ENCODE measurements around the gene FBLN2. TPM values are rescaled to one million over a fixed set of nuclear protein-coding genes. Genes with fewer than 3 reads are reported as not detected.

FBLN2 gene
- total and polyA plus RNA-seq, 4 donors, result 4.3 to 43.4 (median 21.1) TPM

DNA sequence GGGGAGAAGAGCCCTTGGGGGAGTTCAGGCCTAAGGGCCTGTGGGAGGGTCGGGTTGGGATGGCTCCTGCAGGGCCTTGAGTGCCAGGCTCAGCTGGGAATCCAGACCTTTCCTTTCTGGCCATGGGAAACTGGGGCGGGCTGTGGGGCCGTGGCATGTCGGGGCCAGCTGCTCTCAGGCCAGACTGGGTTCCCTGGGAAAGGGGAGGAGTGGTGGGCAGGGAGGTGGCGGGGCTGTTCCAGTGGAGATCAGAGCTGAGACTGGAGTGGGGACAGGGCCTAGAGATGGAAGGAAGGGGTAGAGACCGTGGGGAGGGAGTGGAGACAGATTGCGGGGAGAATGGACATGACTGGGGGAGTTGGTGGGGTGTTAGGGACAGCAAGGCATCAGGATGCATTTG is 20.3 kb downstream of the FBLN2 start:
- no peak overlapping the region for H3K4me3 ChIP-seq
- TF ChIP-seq, protein P1, sequence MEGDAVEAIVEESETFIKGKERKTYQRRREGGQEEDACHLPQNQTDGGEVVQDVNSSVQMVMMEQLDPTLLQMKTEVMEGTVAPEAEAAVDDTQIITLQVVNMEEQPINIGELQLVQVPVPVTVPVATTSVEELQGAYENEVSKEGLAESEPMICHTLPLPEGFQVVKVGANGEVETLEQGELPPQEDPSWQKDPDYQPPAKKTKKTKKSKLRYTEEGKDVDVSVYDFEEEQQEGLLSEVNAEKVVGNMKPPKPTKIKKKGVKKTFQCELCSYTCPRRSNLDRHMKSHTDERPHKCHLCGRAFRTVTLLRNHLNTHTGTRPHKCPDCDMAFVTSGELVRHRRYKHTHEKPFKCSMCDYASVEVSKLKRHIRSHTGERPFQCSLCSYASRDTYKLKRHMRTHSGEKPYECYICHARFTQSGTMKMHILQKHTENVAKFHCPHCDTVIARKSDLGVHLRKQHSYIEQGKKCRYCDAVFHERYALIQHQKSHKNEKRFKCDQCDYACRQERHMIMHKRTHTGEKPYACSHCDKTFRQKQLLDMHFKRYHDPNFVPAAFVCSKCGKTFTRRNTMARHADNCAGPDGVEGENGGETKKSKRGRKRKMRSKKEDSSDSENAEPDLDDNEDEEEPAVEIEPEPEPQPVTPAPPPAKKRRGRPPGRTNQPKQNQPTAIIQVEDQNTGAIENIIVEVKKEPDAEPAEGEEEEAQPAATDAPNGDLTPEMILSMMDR (IDR thresholded peaks at IDR 0.05; ENCODE audit: control extremely low read depth, extremely low read depth), result no peak
- no peaks in the 10 kb centered on the region for H3K9me3 ChIP-seq (ENCODE audit: control insufficient read depth in 4 of 4, insufficient read depth in 3 of 4, low read length in 3 of 4)
- H3K36me3 ChIP-seq (ENCODE audit: control insufficient read depth in 4 of 4, insufficient read depth in 4 of 4, low read length in 4 of 4), result no peaks in the 10 kb centered on the region
- peaks cover 0 to 5% (median 0%) of the 10 kb centered on the region in 5 donors for H3K4me1 ChIP-seq (ENCODE audit: control insufficient read depth in 5 of 5, insufficient read depth in 5 of 5, low read length in 5 of 5)
- WGBS, 2 donors, result 77 to 87% methylated on average over 7 of the region's 7 CpGs
- no peak for ATAC-seq (ENCODE audit: insufficient read depth, low FRiP score)
- no peak overlapping the region for H3K9ac ChIP-seq (ENCODE audit: insufficient read depth in 1 of 2, low read length in 2 of 2)
- DNase-seq, result no peak
- H3K27me3 ChIP-seq (ENCODE audit: control insufficient read depth in 3 of 3, insufficient read depth in 3 of 3, low read length in 2 of 3), result no peaks in the 10 kb centered on the region
- no peak overlapping the region for H3K27ac ChIP-seq (ENCODE audit: low read depth in 1 of 2, low read length in 1 of 2)

DNA sequence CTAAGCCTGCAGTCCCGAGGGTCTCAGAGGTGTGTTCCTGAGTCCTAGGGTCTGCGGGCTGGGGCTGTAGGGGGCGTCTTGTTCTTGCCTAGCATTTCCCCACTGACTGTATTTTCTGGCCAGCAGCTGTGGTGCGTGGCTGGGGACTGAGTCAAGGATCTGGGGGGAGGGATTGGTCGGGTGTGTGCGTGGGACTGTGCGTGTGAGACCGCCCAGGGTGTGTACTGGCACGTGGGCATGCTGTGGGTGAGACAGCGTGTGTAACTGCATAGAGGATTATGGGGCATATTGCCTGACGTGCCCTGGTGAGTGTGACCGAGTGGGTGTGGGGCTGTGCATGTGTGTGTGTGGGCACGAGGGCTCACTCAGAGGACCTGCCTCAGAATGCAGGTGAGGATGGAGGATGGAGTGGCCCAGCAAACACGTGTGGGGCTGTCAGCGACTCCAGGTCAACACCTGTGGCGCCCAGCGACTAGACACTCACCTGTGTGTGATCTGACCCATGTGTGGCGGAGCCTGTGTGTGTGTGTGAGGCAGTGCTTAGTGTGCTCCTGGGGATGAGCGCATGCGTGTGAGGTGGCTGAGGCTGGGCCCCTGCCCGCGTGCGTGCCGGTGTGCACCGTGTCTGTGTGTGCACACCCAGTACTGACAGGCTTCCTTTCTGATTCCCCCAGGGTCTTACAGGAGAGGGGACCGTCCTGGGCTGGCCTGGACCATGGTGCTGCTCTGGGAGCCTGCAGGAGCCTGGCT is 20.9 kb downstream of the FBLN2 start:
- ATAC-seq (ENCODE audit: insufficient read depth, low FRiP score), result no peak
- Histone ChIP-seq H3K9me3 (ENCODE audit: control insufficient read depth in 4 of 4, insufficient read depth in 3 of 4, low read length in 3 of 4) (no peaks in the 10 kb centered on the region), H3K36me3 (ENCODE audit: control insufficient read depth in 4 of 4, insufficient read depth in 4 of 4, low read length in 4 of 4) (no peaks in the 10 kb centered on the region), H3K4me1 (ENCODE audit: control insufficient read depth in 5 of 5, insufficient read depth in 5 of 5, low read length in 5 of 5) (peaks cover 0 to 11% (median under 1%) of the 10 kb centered on the region in 5 donors), H3K9ac (ENCODE audit: insufficient read depth in 1 of 2, low read length in 2 of 2) (no peak overlapping the region), H3K4me3 (no peak overlapping the region), H3K27me3 (ENCODE audit: control insufficient read depth in 3 of 3, insufficient read depth in 3 of 3, low read length in 2 of 3) (no peaks in the 10 kb centered on the region), H3K27ac (ENCODE audit: low read depth in 1 of 2, low read length in 1 of 2) (no peak overlapping the region)
- DNase-seq, result no peak
- 84 to 91% methylated on average over 26 of the region's 26 CpGs for WGBS, 2 donors
- TF ChIP-seq, protein P1 (IDR thresholded peaks at IDR 0.05; ENCODE audit: control extremely low read depth, extremely low read depth), result no peak

DNA sequence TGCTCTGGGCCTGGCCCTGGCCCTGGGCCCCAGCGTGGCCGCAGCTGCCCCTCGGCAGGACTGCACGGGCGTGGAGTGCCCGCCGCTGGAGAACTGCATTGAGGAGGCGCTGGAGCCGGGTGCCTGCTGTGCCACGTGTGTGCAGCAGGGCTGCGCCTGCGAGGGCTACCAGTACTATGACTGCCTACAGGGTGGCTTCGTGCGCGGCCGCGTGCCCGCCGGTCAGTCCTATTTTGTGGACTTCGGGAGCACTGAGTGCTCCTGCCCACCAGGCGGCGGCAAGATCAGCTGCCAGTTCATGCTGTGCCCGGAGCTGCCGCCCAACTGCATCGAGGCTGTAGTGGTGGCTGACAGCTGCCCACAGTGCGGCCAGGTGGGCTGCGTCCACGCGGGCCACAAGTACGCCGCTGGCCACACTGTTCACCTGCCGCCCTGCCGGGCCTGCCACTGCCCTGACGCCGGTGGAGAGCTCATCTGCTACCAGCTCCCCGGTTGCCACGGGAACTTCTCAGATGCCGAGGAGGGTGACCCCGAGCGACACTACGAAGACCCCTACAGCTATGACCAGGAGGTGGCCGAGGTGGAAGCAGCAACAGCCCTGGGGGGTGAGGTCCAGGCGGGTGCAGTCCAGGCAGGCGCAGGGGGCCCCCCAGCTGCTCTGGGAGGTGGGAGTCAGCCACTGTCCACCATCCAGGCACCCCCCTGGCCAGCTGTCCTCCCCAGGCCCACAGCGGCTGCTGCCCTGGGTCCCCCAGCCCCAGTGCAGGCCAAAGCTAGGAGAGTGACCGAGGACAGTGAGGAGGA is 21.7 kb downstream of the FBLN2 start:
- TF ChIP-seq, protein P1 (IDR thresholded peaks at IDR 0.05; ENCODE audit: control extremely low read depth, extremely low read depth), result no peak
- Histone ChIP-seq H3K27ac (ENCODE audit: low read depth in 1 of 2, low read length in 1 of 2) (no peak overlapping the region), H3K36me3 (ENCODE audit: control insufficient read depth in 4 of 4, insufficient read depth in 4 of 4, low read length in 4 of 4) (no peaks in the 10 kb centered on the region), H3K4me3 (no peak overlapping the region), H3K9ac (ENCODE audit: insufficient read depth in 1 of 2, low read length in 2 of 2) (no peak overlapping the region), H3K27me3 (ENCODE audit: control insufficient read depth in 3 of 3, insufficient read depth in 3 of 3, low read length in 2 of 3) (no peaks in the 10 kb centered on the region), H3K4me1 (ENCODE audit: control insufficient read depth in 5 of 5, insufficient read depth in 5 of 5, low read length in 5 of 5) (peaks cover 0 to 19% (median 3%) of the 10 kb centered on the region in 5 donors), H3K9me3 (ENCODE audit: control insufficient read depth in 4 of 4, insufficient read depth in 3 of 4, low read length in 3 of 4) (no peaks in the 10 kb centered on the region)
- 91 to 95% methylated on average over 45 to 46 of the region's 46 CpGs for WGBS, 2 donors
- no peak for DNase-seq
- no peak for ATAC-seq (ENCODE audit: insufficient read depth, low FRiP score)

Measured in lung (tissue), 12 donors.